HepG2 (cell line): ENCODE data around the gene PLCXD1. TPM values are rescaled to one million over a fixed set of nuclear protein-coding genes. Genes with fewer than 3 reads are reported as not detected.

ENCODE experiments used
- CBX1 ChIP-seq: IDR thresholded peaks from one replicate; pipeline ENCODE4 v1.6.1; 2016; ENCODE audit warnings: antibody characterized with exemption, low read depth
- DRAP1 ChIP-seq: IDR thresholded peaks from 2 replicates; pipeline ENCODE4 v1.6.1; 2016; ENCODE audit warnings: missing genetic modification reagents, missing compliant biosample characterization
- FOXO4 ChIP-seq: sonication (generic); formaldehyde crosslinking; conservative IDR thresholded peaks from 2 replicates; pipeline ENCODE4 v1.8.1; 2023; ENCODE audit warnings: missing genetic modification reagents
- HDAC2 ChIP-seq: sonication (generic); formaldehyde crosslinking; IDR thresholded peaks from 2 replicates; pipeline ENCODE4 v1.4.0; 2020; ENCODE audit warnings: missing genetic modification reagents
- IKZF5 ChIP-seq: IDR thresholded peaks from 2 replicates; pipeline ENCODE4 v1.6.1; 2018; ENCODE audit warnings: missing genetic modification reagents, mild to moderate bottlenecking, missing compliant biosample characterization
- MIER3 ChIP-seq: IDR thresholded peaks from 2 replicates; pipeline ENCODE4 v1.6.1; 2016; ENCODE audit warnings: missing compliant biosample characterization, borderline replicate concordance
- NCOA1 ChIP-seq: sonication (generic); formaldehyde crosslinking; IDR thresholded peaks from 2 replicates; pipeline ENCODE4 v1.9.0; 2021; ENCODE audit warnings: missing genetic modification reagents
- NR0B2 ChIP-seq: sonication (generic); formaldehyde crosslinking; IDR thresholded peaks from 2 replicates; pipeline ENCODE4 v1.4.0; 2020; ENCODE audit warnings: mild to moderate bottlenecking, missing genetic modification reagents
- SAP130 ChIP-seq: IDR thresholded peaks from 2 replicates; pipeline ENCODE4 v1.6.1; 2016; ENCODE audit warnings: low read depth
- SMARCC2 ChIP-seq: fragments of 450-650 bp; IDR thresholded peaks from 2 replicates; pipeline ENCODE4 v1.6.1; 2017; ENCODE audit warnings: antibody characterized with exemption, mild to moderate bottlenecking
- SRY ChIP-seq: sonication (generic); formaldehyde crosslinking; IDR thresholded peaks from 2 replicates; pipeline ENCODE4 v1.8.0; 2022; ENCODE audit warnings: mild to moderate bottlenecking, missing genetic modification reagents
- SUZ12 ChIP-seq: fragments of 150-350 bp; IDR thresholded peaks from 2 replicates; pipeline ENCODE4 v1.6.1; 2014; ENCODE audit warnings: low read depth, low read length
- TAF1 ChIP-seq: sonication (generic); formaldehyde crosslinking; IDR thresholded peaks from 2 replicates; pipeline ENCODE4 v1.4.0; 2020; ENCODE audit warnings: missing genetic modification reagents
- TBX3 ChIP-seq: fragments of 450-650 bp; IDR thresholded peaks from 2 replicates; pipeline ENCODE4 v1.6.1; 2017; ENCODE audit warnings: antibody characterized with exemption, mild to moderate bottlenecking, inconsistent platforms, borderline replicate concordance
- ZEB1 ChIP-seq: IDR thresholded peaks from 2 replicates; pipeline ENCODE4 v1.6.1; 2012; ENCODE audit warnings: mild to moderate bottlenecking, low read depth, inconsistent platforms; ENCODE audit not compliant: insufficient replicate concordance
- ZFP37 ChIP-seq: sonication (generic); formaldehyde crosslinking; IDR thresholded peaks from 2 replicates; pipeline ENCODE4 v1.4.0; 2020; ENCODE audit warnings: missing genetic modification reagents, borderline replicate concordance
- ZNF333 ChIP-seq: sonication (generic); formaldehyde crosslinking; IDR thresholded peaks from 2 replicates; pipeline ENCODE4 v1.4.0; 2020; ENCODE audit warnings: mild to moderate bottlenecking, missing genetic modification reagents, borderline replicate concordance
- ZNF543 ChIP-seq: sonication (generic); formaldehyde crosslinking; IDR thresholded peaks from 2 replicates; pipeline ENCODE4 v1.4.0; 2020; ENCODE audit warnings: mild to moderate bottlenecking, missing genetic modification reagents
- ZNF570 ChIP-seq: sonication (generic); formaldehyde crosslinking; IDR thresholded peaks from 2 replicates; pipeline ENCODE4 v1.4.0; 2020; ENCODE audit warnings: mild to moderate bottlenecking, missing genetic modification reagents, borderline replicate concordance
- ZNF597 ChIP-seq: sonication (generic); formaldehyde crosslinking; IDR thresholded peaks from 2 replicates; pipeline ENCODE4 v1.5.0; 2020; ENCODE audit warnings: missing genetic modification reagents
- ZNF709 ChIP-seq: sonication (generic); formaldehyde crosslinking; IDR thresholded peaks from 2 replicates; pipeline ENCODE4 v1.5.0; 2020; ENCODE audit warnings: mild to moderate bottlenecking, missing genetic modification reagents
- polyA plus RNA-seq, 8 experiments: library from polyadenylated mRNA; depleted of rRNA in 3 of 8; stranded (reverse) in 7 of 8; unstranded in 1 of 8; fragments of >200 nt; fragmentation: Illumina TruSeq in 4 of 8; extraction: Trizol in 4 of 8; gene quantifications; 2 replicates each; pipeline versions ENCODE4 v1.2.1 to v1.2.3, GENCODE V29; 2011 to 2016; ENCODE audit warnings: low read depth in 4 of 8, missing spikeins in 1 of 8, mixed read lengths in 1 of 8; ENCODE audit not compliant: insufficient read depth in 1 of 8
- total RNA-seq, 5 experiments: library from RNA; depleted of rRNA; stranded (reverse); fragments of >200 nt; fragmentation: Illumina TruSeq; extraction: Trizol; gene quantifications; 2 replicates each; pipeline ENCODE4 v1.2.3, GENCODE V29; 2016; ENCODE audit warnings: low read depth in 1 of 5
- TF ChIP-seq, protein P1 (sequence below): sonication (generic); formaldehyde crosslinking; IDR thresholded peaks from 2 replicates; pipeline ENCODE4 v1.4.0; 2020; ENCODE audit warnings: missing genetic modification reagents, borderline replicate concordance
- TF ChIP-seq, protein P2 (sequence below): sonication (generic); formaldehyde crosslinking; IDR thresholded peaks from 2 replicates; pipeline ENCODE4 v1.4.0; 2020; ENCODE audit warnings: missing genetic modification reagents

Gene PLCXD1
- total and polyA plus RNA-seq, 2 of the 13 experiments (the other 11 are each of a cell fraction or from before 2014, with no cell fraction given): 87.7 to 153 TPM

- TF ChIP-seq CBX1: no peak
- no peak for TF ChIP-seq SUZ12
- TF ChIP-seq ZNF597: no peak
- 0 out of 2 replicates have a peak, but pooled peaks have one; percentile 6 for TF ChIP-seq HDAC2 (CRISPR knock-in tag)
- no peak for TF ChIP-seq ZEB1
- TF ChIP-seq NCOA1 (CRISPR knock-in tag): no peak
- no peak for TF ChIP-seq MIER3 (CRISPR knock-in tag)
- TF ChIP-seq IKZF5 (CRISPR knock-in tag): 0 out of 2 replicates have a peak, but pooled peaks have one; percentile 10
- TF ChIP-seq FOXO4 (CRISPR knock-in tag): no peak
- TF ChIP-seq SAP130: peak; percentile 83
- peak; percentile 93 for TF ChIP-seq TBX3
- no peak for TF ChIP-seq ZNF570 (CRISPR knock-in tag)
- TF ChIP-seq ZNF543: no peak
- TF ChIP-seq, protein P1, sequence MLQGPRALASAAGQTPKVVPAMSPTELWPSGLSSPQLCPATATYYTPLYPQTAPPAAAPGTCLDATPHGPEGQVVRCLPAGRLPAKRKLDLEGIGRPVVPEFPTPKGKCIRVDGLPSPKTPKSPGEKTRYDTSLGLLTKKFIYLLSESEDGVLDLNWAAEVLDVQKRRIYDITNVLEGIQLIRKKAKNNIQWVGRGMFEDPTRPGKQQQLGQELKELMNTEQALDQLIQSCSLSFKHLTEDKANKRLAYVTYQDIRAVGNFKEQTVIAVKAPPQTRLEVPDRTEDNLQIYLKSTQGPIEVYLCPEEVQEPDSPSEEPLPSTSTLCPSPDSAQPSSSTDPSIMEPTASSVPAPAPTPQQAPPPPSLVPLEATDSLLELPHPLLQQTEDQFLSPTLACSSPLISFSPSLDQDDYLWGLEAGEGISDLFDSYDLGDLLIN: no peak
- TF ChIP-seq DRAP1: peak; percentile 76
- no peak for TF ChIP-seq SMARCC2
- no peak for TF ChIP-seq ZFP37
- peak; percentile 75; the same call in 1 of the 2 replicates for TF ChIP-seq ZNF709
- TF ChIP-seq NR0B2 (CRISPR knock-in tag): no peak
- TF ChIP-seq ZNF333 (CRISPR knock-in tag): no peak
- TF ChIP-seq TAF1 (CRISPR knock-in tag): peak; percentile 50; the same call in 1 of the 2 replicates
- peak; percentile 65; the same call in 1 of the 2 replicates for TF ChIP-seq SRY (CRISPR knock-in tag)
- TF ChIP-seq, protein P2, sequence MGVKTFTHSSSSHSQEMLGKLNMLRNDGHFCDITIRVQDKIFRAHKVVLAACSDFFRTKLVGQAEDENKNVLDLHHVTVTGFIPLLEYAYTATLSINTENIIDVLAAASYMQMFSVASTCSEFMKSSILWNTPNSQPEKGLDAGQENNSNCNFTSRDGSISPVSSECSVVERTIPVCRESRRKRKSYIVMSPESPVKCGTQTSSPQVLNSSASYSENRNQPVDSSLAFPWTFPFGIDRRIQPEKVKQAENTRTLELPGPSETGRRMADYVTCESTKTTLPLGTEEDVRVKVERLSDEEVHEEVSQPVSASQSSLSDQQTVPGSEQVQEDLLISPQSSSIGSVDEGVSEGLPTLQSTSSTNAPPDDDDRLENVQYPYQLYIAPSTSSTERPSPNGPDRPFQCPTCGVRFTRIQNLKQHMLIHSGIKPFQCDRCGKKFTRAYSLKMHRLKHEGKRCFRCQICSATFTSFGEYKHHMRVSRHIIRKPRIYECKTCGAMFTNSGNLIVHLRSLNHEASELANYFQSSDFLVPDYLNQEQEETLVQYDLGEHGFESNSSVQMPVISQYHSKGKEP (CRISPR knock-in tag): no peak
These were observed 37.8 kb downstream of the PLCXD1 start, which contains the start of gene GTPBP6 (continued) for GRCh38 chrX:318739-319578.
